Measurements from ENCODE around the gene SLC51B.
A peak's percentile ranks its signal among the peaks of the same experiment; 100 is the strongest.
"Not testable (repeated sequence)": the region's sequence is repeated elsewhere in the genome, so short reads cannot be mapped to it uniquely, and the experiment has no call there.

SLC51B gene

GRCh38 chr15:65044724-65045481 is at the start of gene SLC51B:
Gene SLC51B (plus strand): TSS chr15:65045387. CDS start chr15:65050005, 4,618 bp downstream.
- no peak for DNase-seq

DNA sequence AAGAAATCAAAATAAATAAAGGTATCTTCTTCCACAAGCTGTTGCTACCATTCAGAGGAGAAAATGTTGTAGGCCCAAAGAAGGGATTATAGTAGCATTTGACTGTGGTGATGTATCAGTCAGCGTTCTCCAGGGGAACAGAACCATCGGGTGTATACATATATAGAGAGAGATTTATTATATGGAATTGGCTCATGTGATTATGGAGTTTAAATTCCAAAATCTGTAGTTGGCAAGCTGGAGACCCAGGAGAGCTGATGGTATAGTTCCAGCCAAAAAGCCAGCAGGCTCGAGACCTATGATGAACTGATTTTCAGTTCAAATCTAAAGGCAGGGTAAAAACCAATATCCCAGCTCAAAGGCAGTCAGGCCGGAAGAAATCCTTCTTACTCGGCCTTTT is 48.1 kb upstream of the SLC51B start:
- no peak for DNase-seq

DNA sequence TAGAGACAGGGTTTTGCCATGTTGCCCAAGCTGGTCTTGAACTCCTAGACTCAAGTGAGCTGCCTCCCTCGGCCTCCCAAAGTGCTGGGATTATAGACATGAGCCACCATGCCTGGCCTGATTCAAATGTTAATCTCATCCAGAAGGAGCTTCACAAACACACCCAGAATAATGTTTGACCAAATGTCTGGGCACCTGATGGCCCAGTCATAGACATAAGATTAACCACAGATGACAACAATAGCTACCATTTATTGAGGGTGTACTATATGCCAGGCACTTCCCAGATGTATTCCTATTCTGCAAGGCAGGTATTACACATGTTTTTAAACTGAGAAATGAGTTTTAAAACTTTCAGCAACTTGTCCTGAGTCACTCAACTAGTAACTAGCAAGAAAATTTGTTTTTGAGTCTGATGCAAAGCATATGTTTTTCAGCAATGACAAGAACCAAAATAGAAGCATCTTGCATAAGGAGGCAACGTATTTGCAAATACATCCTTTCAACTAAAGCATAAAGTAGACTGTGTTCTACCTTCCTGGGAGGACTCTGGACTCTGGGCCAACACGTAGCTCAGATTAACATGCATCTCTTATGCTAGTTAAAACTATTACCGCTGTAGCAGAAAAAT is 47.3 kb upstream of the SLC51B start:
- no peak for DNase-seq

DNA sequence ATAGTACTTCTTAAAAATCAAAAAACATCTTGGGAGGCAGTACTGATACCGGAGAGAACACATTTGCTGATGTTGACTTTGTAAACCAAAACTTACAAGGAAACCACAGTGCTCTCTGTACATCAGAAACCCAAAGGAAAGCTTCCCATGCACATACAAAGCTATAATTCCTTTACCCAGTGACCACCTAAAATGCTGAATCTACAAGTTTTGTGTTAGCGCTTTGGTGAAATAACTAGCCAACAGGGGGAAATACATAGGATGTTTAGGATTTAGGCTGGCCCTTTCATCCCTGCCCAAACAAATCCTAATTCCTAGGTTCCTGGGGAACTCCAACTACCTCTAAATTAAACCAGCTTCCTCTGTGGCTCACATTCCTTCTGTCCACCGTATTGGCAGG is 40.2 kb upstream of the SLC51B start:
- no peak for DNase-seq

GRCh38 chr15:65006876-65007275 is 38.3 kb upstream of the SLC51B start:
- no peak for DNase-seq

DNA sequence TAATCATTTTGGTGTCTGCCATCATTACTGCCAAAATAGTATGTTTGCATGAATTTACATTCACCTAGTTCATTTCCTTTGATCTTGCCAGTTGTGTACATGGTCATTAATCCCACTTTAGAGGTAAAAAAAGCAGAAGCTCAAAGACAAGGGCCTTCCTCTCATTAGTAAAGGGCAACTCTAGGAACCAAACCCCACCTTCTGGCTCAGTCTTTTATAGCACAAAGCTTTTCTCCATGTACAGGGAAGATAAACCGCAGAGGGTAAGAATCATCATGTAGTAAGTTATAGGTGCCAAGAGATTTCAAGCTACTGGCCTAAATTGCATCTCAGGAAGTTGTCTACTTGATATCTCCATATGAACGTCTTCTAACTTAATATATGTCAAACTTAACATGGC is 36.2 kb upstream of the SLC51B start:
- no peak for DNase-seq

DNA sequence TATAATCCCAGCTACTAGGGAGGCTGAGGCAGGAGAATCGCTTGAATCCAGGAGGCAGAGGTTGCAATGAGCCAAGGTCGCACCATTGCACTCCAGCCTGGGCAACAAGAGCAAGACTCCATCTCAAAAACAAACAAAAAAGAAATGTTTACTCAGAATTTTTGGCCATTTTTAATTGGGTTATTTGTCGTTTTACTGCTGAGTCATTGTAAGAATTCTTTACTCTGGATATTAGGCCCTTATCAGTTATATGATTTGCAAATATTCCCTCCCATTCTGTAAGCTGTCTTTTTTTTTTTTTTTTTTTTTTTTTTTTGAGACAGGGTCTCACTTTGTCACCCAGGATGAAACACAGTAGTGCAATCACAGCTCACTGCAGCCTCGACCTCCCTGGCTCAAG is 34.0 kb upstream of the SLC51B start:
- not testable (repeated sequence) for DNase-seq

DNA sequence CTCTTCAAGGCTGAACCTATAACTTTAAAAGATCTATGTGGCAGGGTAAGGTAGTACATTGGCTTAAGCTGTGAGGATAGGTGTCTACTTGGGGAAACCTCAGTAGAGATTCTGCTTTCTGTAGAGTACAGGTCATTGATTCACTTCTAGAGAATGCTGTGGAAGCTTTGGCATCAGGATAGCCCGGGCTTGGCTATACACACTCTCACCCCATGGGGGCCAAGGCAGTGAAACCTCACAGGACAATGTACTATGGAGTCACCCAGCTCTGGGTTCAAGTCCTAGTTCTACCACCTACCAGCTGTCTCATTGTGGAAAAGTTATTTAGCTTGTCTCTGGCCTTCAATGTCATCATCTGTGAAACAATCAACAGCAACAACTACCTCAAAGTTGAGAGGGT is 24.8 kb upstream of the SLC51B start:
- no peak for DNase-seq

DNA sequence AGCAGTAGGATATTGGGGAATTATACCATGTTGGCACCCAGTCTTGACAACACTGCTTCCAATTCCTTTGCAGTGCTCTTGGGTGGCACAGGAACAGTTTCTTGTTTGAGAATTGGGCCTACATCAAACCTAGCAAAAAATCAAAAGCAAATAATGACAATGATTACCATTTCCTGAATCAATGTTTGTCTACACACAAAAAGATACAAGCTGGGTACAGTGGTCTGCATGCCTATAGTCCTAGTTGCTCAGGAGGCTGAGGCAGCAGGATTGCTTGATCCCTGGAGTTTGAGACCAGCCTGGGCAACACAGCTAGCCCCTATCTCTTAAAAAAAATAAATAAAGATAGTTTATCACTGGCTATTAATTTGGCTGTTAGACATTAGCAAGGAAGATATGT is 23.7 kb upstream of the SLC51B start:
- DNase-seq, result no peak

DNA sequence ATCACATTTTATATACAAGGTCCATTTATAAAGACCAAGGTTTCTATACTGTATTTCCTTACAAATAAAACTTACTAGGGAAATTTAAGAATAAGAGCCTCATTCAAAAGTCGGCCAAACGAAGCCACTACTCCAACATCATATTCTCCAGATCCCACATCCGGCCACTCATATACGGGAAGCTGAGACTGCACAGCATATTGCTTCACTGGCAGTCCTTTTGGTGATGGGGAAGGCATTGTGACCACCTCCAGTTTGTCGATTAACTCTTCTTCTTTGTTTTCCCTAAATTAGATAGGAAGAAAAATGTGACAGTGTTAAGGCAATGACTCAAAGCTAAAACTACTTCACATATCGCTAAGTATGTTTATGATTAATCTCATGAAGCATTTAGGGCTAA is 18.4 kb upstream of the SLC51B start:
- no peak for DNase-seq

DNA sequence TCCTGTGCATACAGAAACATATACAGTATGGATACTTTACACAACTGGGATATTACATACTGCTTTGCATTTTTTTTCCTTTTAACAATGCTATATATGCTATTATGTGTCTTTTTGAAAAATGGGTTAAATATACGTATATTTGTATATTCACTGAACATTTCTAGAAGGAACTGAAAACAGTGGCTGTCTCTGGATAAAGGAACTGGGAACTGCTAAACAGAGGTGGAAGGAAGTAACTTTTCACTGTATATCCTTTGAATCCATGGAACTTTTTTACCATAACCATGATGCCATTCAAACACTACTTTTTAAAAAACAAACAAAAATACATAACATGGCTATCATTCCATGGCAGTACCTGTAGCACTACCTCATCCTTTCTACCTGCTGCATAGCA is 17.6 kb upstream of the SLC51B start:
- no peak for DNase-seq

GRCh38 chr15:65028338-65028737 is 16.8 kb upstream of the SLC51B start:
- DNase-seq, result no peak

- DNase-seq, result peak; percentile 49 to 74
Measured at GRCh38 chr15:65028921-65029735, 16.1 kb upstream of the SLC51B start, which contains the start of gene MTFMT. Gene MTFMT (minus strand): TSS chr15:65029639. CDS start chr15:65029613, 26 bp downstream.

DNA sequence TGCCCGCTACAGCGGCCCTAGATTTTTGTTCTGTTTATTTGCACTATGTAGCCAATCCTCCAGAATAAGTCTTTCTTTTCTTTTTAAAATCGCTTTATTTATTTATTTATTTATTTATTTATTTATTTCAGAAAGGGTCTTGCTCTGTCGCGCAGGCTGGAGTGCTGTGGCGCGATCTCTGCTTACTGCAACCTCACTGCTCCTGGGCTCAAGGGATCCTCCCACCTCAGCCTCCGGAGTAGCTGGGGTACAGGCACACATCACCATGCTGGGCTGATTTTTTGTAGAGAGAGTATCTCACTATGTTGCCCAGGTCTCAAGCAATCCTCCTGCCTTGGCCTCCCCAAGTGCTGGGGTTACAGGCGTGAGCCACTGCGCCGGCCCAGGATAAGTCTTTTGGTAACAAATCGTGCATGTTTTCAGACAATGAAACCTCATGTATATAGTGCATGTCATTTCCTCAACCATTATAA is 15.4 kb upstream of the SLC51B start:
- no peak for DNase-seq

DNA sequence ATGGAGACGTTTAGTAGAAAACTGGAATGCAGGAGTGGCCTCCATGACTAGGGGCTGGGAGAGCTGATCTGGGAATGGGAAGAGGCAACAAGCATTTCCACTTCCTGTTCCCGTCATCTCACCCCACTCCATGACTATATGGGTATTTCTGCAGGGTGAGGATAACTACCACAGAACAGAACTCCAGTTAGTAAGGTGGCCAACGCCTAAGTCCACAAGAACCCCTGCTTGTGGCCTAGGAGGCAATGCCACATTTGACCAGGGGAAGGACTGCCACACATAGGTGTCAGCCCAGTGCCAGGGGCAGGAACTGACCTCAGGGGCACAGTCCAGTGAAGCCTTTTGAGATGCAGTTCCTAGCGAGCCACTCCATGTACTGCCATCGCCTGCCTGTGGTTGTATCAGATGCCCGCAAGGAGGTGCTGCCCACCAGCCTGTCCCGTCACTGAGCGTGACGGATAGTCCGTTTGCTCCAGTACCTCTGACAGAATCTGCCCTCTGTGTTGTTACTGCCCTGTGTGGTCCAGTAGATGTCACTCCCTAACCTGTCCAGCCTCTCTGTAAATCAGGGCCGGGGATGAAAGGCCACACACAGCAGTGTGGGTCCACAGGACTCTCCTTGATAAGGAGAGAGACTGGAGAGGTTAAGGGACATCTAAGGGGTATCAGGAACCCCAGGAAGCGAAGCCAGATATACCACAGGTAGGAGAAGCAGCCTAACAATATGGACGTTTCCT is 12.2 kb upstream of the SLC51B start:
- peak; percentile 9 to 45 for DNase-seq

- peak in 1 of 2 experiments; percentile 6 for DNase-seq
Measured at GRCh38 chr15:65033659-65034269, 11.4 kb upstream of the SLC51B start.

DNA sequence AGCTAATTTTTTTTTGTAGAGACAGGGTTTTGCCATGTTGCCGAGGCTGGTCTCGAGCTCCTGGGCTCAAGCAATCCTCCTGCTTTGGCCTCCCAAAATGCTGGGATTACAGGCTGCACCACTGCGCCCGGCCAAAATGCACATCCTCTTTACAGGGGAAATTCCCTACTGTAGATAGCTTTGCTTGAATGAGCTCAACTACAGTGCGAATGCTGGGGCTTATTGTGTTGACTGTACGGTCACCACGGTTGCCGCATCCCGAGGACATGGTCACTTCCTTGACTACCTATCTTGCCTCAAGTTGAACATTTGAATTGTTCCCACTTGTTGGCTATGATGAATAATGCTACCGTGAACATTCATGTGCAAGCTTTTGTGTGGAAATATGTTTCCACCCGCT is 10.5 kb upstream of the SLC51B start:
- no peak for DNase-seq

DNA sequence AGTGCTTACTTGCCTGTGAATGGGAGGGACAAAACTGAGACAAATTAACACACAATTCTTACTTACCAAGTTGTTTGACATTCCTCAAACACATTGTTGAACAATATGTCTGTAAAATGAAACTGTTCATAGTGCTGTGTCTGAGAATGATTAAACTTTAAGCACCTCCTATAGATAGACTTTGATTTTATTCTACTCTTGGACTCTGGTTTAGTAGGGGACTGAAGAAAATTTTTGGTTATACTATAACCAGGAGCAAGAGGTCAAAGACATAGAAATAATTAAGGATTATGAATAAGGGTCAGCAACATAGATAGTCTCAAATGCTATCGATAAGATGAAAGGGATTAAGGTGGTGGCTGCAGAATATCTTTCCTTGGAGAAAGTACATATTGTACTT is 7.9 kb upstream of the SLC51B start:
- DNase-seq, result no peak

DNA sequence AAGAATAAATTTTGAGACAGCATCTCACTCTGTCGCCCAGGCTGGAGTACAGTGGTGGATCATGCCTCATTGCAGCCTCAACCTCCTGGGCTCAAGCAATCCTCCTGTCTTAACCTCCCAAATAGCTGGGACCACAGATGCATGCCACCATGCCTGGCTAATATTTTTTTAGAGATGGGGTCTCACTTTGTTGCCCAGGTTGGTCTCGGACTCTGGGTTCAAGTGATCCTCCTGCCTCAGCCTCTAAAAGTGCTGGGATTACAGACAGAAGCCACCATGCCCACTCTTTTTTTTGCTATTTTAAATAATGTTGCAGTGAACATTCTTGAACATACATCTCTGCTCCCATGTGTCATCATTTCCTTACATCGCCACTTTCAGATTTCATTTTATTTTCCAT is 6.8 kb upstream of the SLC51B start:
- DNase-seq, result no peak

GRCh38 chr15:65038836-65039235 is 6.4 kb upstream of the SLC51B start:
- no peak for DNase-seq

GRCh38 chr15:65040461-65040860 is 4.7 kb upstream of the SLC51B start:
- DNase-seq, result no peak

DNA sequence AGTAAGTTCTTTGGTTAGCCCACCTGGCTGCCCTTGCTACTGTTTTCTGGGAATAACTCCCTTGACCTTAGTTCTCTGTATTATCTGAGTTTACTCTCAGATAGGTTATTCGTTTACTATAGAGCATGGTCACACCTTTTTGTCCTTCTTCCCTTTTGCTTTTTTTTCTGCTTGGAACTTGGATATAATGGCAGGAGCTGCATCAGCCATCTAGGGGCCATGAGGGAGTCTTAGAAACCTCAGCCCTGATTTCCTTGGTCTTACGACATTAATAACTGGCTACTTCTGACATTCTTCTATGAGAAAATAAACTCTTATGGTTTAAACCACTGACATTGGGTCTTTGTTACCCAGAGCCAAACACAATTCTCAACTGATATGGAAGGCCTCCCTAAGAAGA is 3.4 kb upstream of the SLC51B start:
- no peak for DNase-seq
